ENCODE measurements around the gene IFT43.

The IFT43 gene

GRCh38 chr14:76007379-76007778 lies 21.8 kb downstream of the IFT43 start:
- TF ChIP-seq FOXP2 (optimal IDR thresholded peaks at IDR 0.05; ENCODE audit: borderline replicate concordance, extremely low read depth, extremely low read length, insufficient read depth), result no peak
- TF ChIP-seq REST (IDR thresholded peaks at IDR 0.05; ENCODE audit: insufficient read depth in 1 of 2, low read depth in 2 of 2, low read length in 2 of 2), result no peak
- no peak for TF ChIP-seq TAF1 (IDR thresholded peaks at IDR 0.05; ENCODE audit: borderline replicate concordance, insufficient read depth, low read length)

GRCh38 chr14:76007852-76008251 lies 22.3 kb downstream of the IFT43 start:
- no peak for TF ChIP-seq POLR2AphosphoS5 (IDR thresholded peaks at IDR 0.05; ENCODE audit: low read depth, low read length)
- no peak for TF ChIP-seq FOXP2 (optimal IDR thresholded peaks at IDR 0.05; ENCODE audit: borderline replicate concordance, extremely low read depth, extremely low read length, insufficient read depth)
- TF ChIP-seq TAF1 (IDR thresholded peaks at IDR 0.05; ENCODE audit: borderline replicate concordance, insufficient read depth, low read length), result no peak
- no peak for TF ChIP-seq SIN3A (IDR thresholded peaks at IDR 0.05; ENCODE audit: borderline replicate concordance, insufficient read depth, low read length)
- TF ChIP-seq REST (IDR thresholded peaks at IDR 0.05; ENCODE audit: insufficient read depth in 1 of 2, low read depth in 2 of 2, low read length in 2 of 2), result no peak

GRCh38 chr14:76011930-76012329 lies 26.4 kb downstream of the IFT43 start:
- TF ChIP-seq SIN3A (IDR thresholded peaks at IDR 0.05; ENCODE audit: borderline replicate concordance, insufficient read depth, low read length) (no peak), REST (IDR thresholded peaks at IDR 0.05; ENCODE audit: insufficient read depth in 1 of 2, low read depth in 2 of 2, low read length in 2 of 2) (no peak), TAF1 (IDR thresholded peaks at IDR 0.05; ENCODE audit: borderline replicate concordance, insufficient read depth, low read length) (no peak), POLR2AphosphoS5 (IDR thresholded peaks at IDR 0.05; ENCODE audit: low read depth, low read length) (no peak), FOXP2 (optimal IDR thresholded peaks at IDR 0.05; ENCODE audit: borderline replicate concordance, extremely low read depth, extremely low read length, insufficient read depth) (no peak)

GRCh38 chr14:76012354-76012753 lies 26.8 kb downstream of the IFT43 start:
- TF ChIP-seq POLR2AphosphoS5 (IDR thresholded peaks at IDR 0.05; ENCODE audit: low read depth, low read length) (no peak), REST (IDR thresholded peaks at IDR 0.05; ENCODE audit: insufficient read depth in 1 of 2, low read depth in 2 of 2, low read length in 2 of 2) (no peak), TAF1 (IDR thresholded peaks at IDR 0.05; ENCODE audit: borderline replicate concordance, insufficient read depth, low read length) (no peak), SIN3A (IDR thresholded peaks at IDR 0.05; ENCODE audit: borderline replicate concordance, insufficient read depth, low read length) (no peak), FOXP2 (optimal IDR thresholded peaks at IDR 0.05; ENCODE audit: borderline replicate concordance, extremely low read depth, extremely low read length, insufficient read depth) (no peak)

- no peak for TF ChIP-seq TAF1 (IDR thresholded peaks at IDR 0.05; ENCODE audit: borderline replicate concordance, insufficient read depth, low read length)
- no peak for TF ChIP-seq REST (IDR thresholded peaks at IDR 0.05; ENCODE audit: insufficient read depth in 1 of 2, low read depth in 2 of 2, low read length in 2 of 2)
- TF ChIP-seq FOXP2 (optimal IDR thresholded peaks at IDR 0.05; ENCODE audit: borderline replicate concordance, extremely low read depth, extremely low read length, insufficient read depth), result no peak
- TF ChIP-seq SIN3A (IDR thresholded peaks at IDR 0.05; ENCODE audit: borderline replicate concordance, insufficient read depth, low read length), result no peak
- no peak for TF ChIP-seq POLR2AphosphoS5 (IDR thresholded peaks at IDR 0.05; ENCODE audit: low read depth, low read length)
These were observed 29.6 kb downstream of the IFT43 start for GRCh38 chr14:76015191-76015590.

Data from PFSK-1 (cell line).